ENCODE measurements around the gene ULK1.
A peak's percentile ranks its signal among the peaks of the same experiment; 100 is the strongest.
"Not testable (repeated sequence)": the region's sequence is repeated elsewhere in the genome, so short reads cannot be mapped to it uniquely, and the experiment has no call there.

The ULK1 gene

DNA sequence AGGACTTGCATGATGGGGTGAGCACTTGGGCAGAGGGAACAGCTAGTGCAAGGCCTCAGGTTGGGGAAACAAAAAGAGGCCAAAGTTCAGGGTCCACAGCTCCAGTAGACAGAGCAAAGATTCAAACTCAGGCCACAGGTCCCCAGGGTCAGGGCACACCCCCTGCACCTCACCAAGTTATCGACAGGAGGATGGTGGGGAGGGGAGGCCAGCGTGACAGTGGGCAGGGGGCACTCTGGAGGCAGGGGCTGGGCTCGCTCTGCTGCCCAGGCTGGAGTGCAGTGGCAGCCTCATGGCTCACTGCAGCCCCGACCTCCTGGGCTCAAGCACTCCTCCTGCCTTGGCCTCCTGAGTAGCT, 32.4 kb upstream of the ULK1 start:
- DNase-seq, result no peak

DNA sequence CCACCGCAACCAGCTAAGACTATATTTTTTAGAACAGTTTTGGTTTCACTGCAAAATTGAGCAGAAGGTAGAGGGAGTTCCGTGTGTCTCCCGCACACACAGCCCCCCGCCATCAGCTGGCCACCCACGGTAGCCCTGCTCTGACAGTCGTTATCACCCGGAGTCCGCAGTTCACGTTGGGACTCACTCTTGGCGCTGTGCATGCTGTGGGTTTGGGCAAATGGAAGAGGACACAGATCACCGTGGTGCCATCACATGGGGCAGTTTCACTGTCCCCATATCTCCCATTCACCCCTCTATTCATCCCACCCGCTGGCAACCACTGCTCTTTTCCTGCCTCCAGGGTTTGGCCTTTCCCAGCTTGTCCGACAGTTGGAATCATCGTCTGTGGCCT, 31.8 kb upstream of the ULK1 start:
- DNase-seq, result no peak

DNA sequence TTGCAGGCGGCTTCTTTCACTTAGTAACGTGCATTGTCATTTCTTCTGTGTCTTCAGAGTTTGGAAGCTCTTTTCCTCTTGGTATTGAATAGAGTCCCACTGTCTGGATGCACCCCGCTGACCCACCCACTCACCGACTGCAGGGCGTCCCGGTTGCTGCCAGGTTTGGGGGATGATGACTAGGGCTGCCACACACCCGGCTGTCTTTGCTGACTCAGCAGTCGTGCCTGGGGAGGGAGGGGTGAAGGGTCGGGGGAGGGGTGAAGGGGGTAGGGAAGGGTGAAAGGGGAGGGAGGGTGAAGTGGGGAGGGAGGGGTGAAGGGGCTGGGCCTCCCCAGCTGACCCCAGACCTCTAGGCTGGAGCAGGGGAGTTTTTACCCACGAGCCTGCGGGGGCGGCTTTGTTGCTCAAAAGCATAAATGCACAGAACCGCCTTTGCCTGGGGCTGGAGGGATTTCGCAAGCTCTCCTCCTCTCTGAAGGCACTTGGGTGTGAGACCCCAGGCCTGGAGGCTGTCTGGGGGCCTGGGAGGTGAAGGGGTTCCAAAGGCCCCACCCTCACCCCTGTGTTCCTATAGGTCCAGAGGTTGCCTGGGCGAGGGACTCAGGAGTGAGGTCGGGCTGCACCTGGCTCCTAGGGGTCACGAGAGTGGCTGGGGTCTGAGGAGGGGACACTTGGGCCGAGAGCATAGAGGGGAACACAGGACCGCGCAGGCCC, 31.3 kb upstream of the ULK1 start:
- DNase-seq, result no peak

DNA sequence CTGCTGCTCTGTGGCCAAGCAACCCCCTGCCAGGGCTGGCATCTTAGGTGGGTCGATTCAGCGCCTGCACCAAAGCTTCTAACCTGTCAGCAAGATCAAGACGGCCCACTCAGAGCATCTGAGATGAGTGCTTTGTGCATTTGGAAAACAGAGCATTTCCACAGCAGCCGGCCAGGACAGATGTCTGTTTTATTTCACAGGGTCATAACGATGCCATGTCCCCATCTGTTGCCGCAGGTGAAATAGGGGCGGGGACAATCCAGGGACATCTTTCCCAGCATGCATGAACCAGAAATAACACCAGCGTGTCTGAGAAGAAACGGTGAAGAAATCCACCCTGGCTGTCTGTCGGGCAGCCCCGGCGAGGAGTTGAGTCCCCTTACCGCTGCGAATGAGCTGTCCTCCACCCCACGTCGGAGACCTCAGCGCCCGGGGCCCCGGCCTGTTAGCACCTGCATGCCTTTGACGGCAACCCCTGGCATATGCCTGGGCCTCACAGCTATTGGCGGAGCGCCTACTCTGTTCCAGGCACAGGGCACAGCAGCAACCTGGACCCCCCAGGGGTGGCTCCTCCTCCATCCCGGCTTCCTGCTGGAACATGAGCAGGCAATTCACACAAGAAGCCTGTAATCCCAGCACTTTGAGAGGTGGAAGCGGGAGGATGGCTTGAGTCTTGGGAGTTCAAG, 30.6 kb upstream of the ULK1 start:
- no peak for DNase-seq

DNA sequence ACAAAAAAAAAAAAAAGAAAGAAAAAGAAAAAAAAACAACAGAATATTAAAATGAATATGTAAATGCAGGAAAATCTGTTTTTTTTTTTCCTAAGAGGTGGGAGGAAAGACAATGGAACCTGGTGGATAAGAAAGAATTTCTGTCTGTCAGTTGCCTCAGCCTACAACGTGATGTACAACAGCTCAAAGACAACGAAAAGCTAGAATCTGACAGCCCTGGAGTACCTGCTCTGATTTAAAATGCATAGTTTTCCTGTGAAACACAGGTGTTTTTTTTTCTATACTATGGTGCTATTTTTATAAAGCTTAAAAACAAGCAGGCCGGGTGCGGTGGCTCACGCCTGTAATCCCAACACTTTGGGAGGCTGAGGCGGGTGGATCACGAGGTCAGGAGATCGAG, 30.0 kb upstream of the ULK1 start:
- DNase-seq, result no peak

DNA sequence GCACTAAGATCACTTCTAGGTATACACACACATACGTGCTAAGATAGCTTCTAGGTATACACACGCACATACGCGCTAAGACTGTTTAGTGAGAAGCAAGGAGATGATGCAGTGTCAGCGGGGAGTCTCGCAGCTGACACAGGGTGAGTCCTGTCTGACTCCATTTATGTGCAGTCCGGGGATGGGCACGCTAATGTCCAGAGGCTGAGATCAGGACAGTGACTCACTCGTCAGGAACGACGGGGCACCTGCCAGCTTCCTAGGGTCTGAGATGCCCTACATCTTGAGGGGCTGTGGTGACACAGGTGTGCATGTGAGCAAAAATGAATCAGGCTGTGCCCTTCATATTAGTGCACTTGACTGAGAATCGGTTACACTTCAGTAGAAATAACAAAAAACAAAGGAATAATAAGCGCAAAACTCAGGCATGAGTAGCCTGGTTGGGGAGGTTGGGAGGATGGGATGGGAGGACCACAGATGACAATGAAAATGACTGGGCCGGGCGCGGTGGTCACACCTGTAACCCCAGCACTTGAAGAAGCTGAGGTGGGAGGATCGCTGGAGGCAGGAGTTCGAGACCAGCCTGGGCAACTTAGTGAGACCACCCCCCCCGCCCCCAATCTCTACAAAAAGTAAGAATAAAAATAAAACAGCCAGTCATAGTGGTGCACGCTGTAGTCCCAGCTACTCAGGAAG, 29.1 kb upstream of the ULK1 start:
- no peak for DNase-seq

DNA sequence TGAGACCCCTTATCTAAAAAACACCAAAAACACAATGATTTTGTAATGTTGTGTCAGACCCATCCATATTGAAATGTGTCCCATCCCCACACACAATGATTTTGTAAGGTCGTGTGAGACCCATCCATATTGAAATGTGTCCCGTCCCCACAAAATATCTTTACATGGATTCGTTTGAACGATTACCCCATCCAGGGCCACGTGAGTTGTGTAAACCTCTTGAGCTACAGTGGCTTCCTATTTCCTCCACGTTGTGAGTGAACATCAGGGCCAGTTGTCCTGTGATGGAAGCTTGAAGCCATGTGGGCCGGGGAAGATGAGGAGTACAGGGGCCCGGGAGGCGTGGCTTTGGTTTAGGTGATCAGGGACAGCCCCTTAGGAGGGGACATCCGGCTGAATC, 27.0 kb upstream of the ULK1 start:
- no peak for DNase-seq

DNA sequence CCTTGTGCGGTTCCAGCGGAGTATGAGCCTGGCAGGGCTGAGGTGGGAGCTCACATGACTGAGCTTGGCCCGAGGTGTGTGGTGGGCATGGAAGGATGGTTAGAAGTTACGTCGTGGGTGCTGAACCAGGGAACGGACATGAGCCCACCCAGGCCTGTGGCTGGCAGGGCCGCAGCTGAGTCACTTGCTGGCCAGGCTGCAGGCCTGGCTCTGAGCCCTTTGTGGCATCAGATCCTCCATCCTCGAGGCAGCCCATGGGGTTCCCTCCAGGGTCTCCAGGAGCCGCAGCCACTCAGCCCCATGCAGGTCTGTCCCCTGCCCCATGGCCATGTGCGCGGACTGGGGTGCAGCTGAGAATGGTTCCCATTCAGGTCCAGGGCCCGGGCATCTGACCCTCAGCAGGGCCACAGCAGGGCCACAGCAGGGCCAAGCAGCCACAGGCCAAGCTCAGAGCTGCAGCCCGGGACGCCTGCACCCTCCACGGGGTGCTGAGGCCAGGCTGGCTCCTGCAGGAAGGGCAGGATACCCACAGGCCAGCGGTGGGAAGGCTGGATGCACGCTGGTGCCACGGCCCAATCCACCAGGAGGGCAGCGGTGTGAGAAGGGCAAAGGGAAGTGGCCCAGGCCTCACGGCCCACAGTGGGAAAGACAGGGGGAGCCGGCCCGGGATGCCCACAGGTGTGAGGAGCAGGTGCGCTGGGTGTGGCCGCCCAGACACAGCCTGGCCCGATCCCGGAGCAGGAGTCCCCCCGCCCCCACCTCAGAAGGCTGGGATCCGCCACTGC, 26.3 kb upstream of the ULK1 start:
- DNase-seq, result no peak

DNA sequence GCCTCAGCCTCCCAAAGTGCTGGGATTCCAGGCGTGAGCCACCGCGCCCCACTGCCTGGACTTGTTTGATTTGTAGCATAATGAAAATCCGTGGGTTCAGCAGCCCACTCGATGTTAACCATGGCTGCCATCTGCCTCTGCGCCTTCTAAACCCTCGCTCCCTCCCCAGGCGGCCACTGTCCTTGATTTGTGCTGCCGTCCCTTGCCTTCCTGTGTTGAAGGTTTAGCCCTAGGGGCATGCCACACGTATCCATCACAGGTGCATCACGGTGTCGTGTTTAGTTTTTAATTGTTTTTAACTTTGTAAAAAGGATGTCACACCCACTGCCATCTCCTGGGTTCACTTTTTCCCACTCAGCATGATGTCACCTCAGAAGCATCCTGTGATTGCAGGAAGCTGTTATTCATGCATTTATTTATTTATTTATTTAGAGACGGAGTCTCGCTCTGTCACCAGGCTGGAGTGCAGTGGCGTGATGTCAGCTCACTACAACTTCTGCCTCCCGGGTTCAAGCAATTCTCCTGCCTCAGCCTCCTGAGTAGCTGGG, 24.5 kb upstream of the ULK1 start:
- DNase-seq, result peak; percentile 18

DNA sequence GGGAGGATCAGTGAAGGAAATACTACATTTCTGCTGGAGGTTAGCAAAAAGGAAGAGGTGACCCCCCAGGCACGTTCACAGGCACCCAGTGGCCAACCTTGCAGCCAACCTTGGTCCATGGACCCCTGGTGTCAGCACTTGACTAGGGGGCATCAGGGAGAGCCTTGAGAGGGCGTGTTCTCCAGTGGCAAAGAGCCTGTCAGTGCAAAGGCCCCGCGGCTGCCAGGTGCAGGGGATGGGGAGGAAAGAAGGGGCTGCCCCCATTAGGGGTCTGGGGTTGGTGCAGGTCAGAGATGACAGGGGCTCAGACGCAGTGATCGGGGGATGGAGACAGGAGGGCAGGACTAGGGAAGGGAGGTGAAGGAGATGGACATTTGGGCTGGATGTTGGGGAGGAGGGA, 22.7 kb upstream of the ULK1 start:
- no peak for DNase-seq

DNA sequence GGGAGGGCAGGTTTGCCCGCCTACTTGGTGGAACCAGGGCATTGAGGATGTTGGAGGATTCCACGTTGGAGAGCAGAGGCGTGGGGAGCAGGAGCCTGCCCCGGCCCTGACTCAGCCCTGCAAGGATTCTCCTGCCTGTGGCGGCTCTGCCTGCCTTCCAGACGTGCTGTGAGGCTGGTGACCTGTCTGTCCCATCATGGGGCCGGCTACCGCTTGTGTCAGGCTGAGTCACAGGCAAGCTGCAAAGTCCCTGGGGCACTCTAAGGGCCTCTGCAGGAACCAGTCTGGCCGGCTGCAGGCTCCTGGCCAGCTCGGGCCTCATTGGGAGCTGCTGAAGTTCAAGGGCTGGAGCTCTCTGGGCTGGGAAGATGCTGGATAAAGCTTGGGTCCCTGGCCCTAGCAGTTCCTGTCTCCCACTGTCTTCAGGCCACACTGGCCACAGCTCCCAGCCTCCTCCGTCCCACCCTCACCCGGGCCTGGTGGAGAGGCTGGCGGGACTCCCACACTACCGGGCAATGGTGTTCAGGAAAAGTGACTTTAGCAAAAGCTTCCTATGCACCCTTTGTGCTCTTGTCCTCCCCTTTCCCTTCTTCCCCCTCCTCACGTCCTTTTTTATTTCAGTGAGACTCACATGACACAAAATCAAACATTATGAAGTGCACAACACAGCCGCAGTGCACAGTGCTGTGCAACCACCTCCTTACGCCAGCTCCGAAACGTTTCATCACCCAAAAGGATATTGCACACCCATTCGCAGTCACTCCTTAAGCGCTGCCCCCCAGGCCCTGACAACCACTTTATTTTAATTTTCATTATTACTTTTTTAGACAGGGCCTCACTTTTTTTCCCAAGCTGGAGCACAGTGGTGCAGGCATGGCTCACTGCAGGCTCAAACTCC, 22.0 kb upstream of the ULK1 start:
- peak; percentile 21 for DNase-seq

DNA sequence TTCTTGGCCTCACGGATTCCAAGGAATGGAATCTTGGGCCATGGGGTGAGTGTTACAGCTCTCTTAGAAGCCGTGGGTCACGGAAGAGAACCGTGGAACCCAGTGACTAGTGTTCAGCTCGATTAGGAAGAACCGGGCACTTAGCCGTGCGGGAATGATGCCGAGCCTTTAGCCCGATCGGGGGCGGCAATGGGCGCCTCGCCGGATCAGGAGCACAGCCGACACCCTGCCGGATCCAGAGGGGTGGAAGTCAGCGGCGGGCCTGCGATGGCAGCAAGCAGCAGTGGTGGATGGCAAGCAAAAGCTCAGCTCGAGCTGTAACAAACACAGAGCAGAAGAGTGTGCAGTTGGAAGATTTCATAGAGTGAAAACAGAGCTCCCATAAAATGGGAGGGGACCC, 21.1 kb upstream of the ULK1 start:
- DNase-seq, result no peak

DNA sequence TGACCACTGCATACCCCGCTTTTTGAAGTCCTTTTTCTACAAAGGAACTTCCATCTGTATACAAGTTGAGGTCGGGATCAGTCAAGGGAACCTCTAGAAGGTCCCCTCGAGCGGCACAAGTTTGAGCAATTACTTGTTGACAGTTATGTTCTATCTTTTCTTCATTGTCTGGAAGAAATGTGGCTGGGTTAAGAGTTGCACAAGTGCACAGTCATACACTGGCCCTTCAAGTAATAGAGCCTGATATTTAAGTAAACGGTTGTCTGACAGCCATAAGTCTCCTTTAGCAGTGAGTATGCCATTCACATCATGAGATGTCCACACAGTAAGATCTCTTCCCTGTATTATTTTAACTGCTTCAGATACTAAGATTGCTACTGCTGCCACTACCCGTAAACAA, 19.4 kb upstream of the ULK1 start:
- DNase-seq, result not testable (repeated sequence)

DNA sequence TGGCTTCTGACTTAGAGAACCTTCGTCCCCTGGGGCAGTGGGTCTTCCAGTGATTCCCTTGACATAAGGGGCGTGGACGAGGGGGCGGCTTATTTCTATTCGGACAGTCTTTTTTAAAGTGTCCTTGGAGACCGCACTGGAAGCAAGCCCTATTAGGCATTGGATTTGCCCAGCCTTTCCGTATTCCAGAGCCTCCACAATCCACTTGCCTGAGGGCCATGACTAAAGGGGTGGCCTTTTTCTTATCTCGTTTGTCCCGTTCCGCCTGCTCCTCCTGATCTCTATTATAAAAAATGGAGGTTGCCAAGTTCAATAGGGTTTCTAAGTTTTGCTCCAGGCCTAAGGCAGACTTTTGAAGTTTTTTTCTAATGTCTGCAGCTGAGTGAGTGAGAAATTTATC, 17.2 kb upstream of the ULK1 start:
- not testable (repeated sequence) for DNase-seq

DNA sequence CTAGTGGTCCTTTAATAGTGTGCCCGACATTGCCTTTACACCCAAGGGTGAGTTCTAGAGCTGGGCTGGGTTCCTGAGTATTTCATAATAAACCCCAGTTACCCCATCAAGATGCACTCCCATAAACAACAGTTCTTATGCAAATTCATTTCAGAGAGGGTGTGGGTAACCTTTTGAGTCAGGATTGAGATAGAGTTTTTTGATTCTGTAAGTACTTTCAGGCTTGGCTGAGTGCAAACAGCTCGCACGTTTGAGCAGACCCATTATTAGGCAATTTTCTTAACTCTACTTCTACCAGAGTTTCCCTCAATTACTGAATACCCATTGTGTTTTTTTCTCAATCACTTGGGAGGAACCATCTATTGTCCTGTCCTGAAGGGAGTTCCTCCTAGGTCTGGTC, 16.0 kb upstream of the ULK1 start:
- not testable (repeated sequence) for DNase-seq

DNA sequence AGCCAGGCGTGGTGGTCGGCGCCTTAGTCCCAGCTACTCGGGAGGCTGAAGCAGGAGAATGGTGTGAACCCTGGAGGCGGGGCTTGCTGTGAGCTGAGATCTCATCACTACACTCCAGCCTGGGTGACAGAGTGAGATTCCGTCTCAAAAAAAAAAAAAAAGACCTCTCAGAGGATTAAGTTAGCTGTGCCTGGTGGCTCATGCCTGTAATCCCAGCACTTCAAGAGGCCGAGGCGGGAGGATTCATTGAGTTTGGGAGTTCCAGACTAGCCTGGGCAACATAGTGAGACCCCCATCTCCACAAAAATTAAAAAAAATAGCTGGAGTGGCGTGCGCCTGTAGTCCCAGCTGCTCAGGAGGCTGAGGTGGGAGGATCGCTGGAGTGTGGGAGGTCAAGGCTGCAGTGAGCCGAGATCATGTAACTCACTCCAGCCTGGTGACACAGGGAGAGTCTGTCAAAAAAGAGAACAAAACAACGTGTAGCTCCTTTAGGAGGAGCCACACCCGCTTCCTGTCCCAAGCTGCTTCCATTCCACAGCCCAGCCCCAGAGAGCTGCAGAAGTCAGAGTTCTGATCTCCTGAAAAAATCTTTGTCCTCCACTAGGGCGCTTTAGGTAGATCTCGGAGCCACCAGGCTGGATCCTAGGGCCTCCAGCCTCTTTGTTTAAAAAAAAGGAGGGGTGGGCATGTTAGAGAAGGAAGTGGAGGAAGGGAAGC, 11.5 kb upstream of the ULK1 start:
- DNase-seq, result no peak

DNA sequence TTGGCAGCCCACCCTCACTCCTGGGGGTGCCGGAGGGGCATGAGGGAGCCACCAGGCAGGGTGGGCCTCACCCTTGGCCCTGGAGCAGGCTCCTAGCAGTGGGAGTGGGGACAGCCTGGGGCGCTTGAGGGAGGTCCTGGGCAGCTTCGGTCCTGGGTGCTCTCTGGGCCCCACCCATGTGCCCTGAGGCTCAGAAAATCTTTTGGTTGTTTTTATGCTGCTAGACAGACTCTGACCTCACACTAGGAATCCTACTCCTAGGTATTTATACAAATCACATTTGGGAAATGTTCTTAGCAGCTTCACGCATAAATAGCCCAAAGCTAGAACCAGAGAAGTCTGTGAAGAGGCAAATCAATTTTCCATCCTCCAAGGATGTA, 10.9 kb upstream of the ULK1 start:
- DNase-seq, result no peak

DNA sequence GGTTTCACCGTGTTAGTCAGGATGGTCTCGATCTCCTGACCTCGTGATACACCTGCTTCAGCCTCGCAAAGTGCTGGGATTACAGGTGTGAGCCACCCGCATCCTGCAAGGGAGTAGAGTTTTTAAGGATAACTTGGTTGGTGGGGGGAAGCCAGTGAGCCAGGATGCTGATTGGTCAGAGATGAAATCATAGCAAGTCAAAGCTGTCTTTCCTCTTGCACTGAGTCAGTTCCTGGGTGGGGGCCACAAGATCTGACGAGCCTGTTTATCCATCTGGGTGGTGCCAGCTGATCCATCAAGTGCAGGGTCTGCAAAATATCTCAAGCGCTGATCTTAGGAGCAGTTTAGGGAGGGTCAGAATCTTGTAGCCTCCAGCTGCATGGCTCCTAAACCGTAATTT, 9.3 kb upstream of the ULK1 start:
- DNase-seq, result not testable (repeated sequence)

DNA sequence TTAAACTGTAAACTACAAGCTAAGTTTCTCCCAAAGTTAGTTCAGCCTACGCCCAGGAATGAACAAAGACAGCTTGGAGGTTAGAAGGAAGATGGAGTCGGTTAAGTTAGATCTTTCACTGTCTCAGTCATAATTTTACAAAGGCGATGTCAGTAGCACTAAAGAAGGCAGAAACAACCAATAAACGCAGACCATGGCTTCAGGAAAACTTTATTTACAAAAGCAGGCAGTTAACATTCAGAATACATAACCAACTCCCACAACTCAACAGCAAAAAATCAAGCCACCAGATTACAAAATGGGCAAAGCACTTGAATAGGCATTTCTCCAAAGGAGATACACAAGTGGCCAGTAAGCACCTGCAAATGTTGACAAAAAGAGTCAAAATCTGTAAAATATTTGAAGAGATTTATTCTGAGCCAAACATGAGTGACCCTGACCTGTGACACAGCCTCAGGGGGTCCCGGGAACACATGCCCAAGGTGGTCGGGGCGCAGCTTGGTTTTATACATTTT, 8.8 kb upstream of the ULK1 start:
- DNase-seq, result no peak

DNA sequence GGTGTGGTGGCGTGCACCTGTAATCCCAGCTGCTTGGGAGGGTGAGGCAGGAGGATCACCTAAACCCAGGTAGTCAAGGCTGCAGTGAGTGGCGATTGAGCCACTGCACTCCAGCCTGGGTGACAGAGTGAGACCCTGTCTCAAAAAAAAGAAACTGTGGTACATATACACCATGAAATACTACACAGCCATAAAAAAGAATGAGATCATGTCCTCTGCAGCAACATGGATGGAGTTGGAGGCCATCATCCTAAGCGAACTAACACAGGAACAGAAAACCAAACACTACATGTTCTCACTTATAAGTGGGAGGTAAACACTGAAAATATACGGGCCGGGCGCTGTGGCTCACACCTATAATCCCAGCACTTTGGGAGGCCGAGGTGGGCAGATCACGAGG, 2.7 kb upstream of the ULK1 start:
- DNase-seq, result not testable (repeated sequence)

All from right hindlimb (tissue), 1 donor.